Liver (tissue), 3 donors: ENCODE results near the gene IP6K1.

ENCODE experiments used
- ATF3 ChIP-seq: IDR thresholded peaks from 2 replicates; pipeline ENCODE4 v1.6.1; 2016; ENCODE audit warnings: antibody characterized with exemption
- CTCF ChIP-seq: fragments of 150-350 bp; IDR thresholded peaks from 2 replicates; pipeline ENCODE4 v1.5.1; 2017; ENCODE audit warnings: improper control_type of control experiment, low read depth, low read length; ENCODE audit not compliant: missing input control
- EGR1 ChIP-seq, 2 donors: IDR thresholded peaks; 2 replicates each; pipeline ENCODE4 v1.6.1; 2016 to 2018; ENCODE audit warnings: antibody characterized with exemption in 2 of 2, low read depth in 2 of 2
- GABPA ChIP-seq, 2 donors: IDR thresholded peaks in 1 of 2; conservative IDR thresholded peaks in 1 of 2; 2 replicates each; pipeline ENCODE4 v1.6.1; 2016; ENCODE audit warnings: antibody characterized with exemption in 2 of 2, mild to moderate bottlenecking in 1 of 2, moderate library complexity in 1 of 2
- RXRA ChIP-seq, 2 donors: IDR thresholded peaks; 2 replicates each; pipeline ENCODE4 v1.6.1; 2017 to 2018; ENCODE audit warnings: antibody characterized with exemption in 2 of 2, mild to moderate bottlenecking in 1 of 2
- YY1 ChIP-seq: IDR thresholded peaks from 2 replicates; pipeline ENCODE4 v1.6.1; 2016; ENCODE audit warnings: antibody characterized with exemption, mild to moderate bottlenecking
- donor health status: healthy.
- donor health status: healthy.

GRCh38 chr3:49699281-49699979 lies 86.9 kb downstream of the IP6K1 start:
- TF ChIP-seq CTCF = no peak
- no peak for TF ChIP-seq RXRA (IDR thresholded peaks at IDR 0.05)
- TF ChIP-seq YY1 = no peak
- TF ChIP-seq GABPA (IDR thresholded peaks at IDR 0.05 in 1 of 2, conservative IDR thresholded peaks at IDR 0.05 in 1 of 2) = no peak
- no peak for TF ChIP-seq EGR1 (IDR thresholded peaks at IDR 0.05; ENCODE audit: low read depth in 2 of 2)
- TF ChIP-seq ATF3 = no peak
